Activated T-helper 9 cell treated with anti-CD3 and anti-CD28 coated beads, Interleukin-2, amount 50 U/mL, for 16 hours (primary cell): ENCODE measurements around the gene NBR1.
"Not testable (repeated sequence)": the region's sequence is repeated elsewhere in the genome, so short reads cannot be mapped to it uniquely, and the experiment has no call there.

Experiments
- DNase-seq: peaks from one replicate; pipeline ENCODE4 v3.0.0-alpha.2; 2020; ENCODE audit warnings: low read depth

Gene NBR1

GRCh38 chr17:43216369-43216761 is 45.4 kb downstream of the NBR1 start:
- no peak for DNase-seq

GRCh38 chr17:43216762-43217613 is 46.0 kb downstream of the NBR1 start:
- DNase-seq, result no peak

GRCh38 chr17:43217614-43218087 is 46.6 kb downstream of the NBR1 start:
- DNase-seq, result no peak

GRCh38 chr17:43219001-43219400 is 48.0 kb downstream of the NBR1 start:
- no peak for DNase-seq

GRCh38 chr17:43219746-43220380 is 48.8 kb downstream of the NBR1 start:
- DNase-seq, result no peak

- no peak for DNase-seq
Observed at GRCh38 chr17:43220511-43221125, 49.6 kb downstream of the NBR1 start.

- no peak for DNase-seq
Observed at GRCh38 chr17:43224146-43224705, 53.2 kb downstream of the NBR1 start.

GRCh38 chr17:43226393-43226792 is 55.4 kb downstream of the NBR1 start:
- DNase-seq, result no peak

GRCh38 chr17:43228020-43228782 is 57.2 kb downstream of the NBR1 start, which contains the start of gene CCDC200:
Gene CCDC200 (minus strand): TSS chr17:43228623. CDS start chr17:43228554, 69 bp downstream.
- DNase-seq, result not testable (repeated sequence)

- not testable (repeated sequence) for DNase-seq
Observed at GRCh38 chr17:43231205-43232020, 60.4 kb downstream of the NBR1 start.

- DNase-seq, result not testable (repeated sequence)
Observed at GRCh38 chr17:43232021-43232699, 61.1 kb downstream of the NBR1 start.

- DNase-seq, result not testable (repeated sequence)
Observed at GRCh38 chr17:43233263-43233662, 62.2 kb downstream of the NBR1 start.

- not testable (repeated sequence) for DNase-seq
Observed at GRCh38 chr17:43233877-43234276, 62.9 kb downstream of the NBR1 start, which contains the start of gene RNU2-1. Gene RNU2-1 (minus strand): TSS chr17:43233977.

- not testable (repeated sequence) for DNase-seq
Observed at GRCh38 chr17:43239597-43239996, 68.6 kb downstream of the NBR1 start.

- not testable (repeated sequence) for DNase-seq
Observed at GRCh38 chr17:43240596-43241352, 69.8 kb downstream of the NBR1 start.

GRCh38 chr17:43246456-43246855 is 75.4 kb downstream of the NBR1 start:
- not testable (repeated sequence) for DNase-seq
